Smooth muscle cell (in vitro differentiated cells): Measurements from ENCODE around the gene C11orf52. TPM values are rescaled to one million over a fixed set of nuclear protein-coding genes. Genes with fewer than 3 reads are reported as not detected.
"Not testable (repeated sequence)": the region's sequence is repeated elsewhere in the genome, so short reads cannot be mapped to it uniquely, and the experiment has no call there.

Experiments used
- DNase-seq: peaks from one replicate; lab custom pipeline; 2025; ENCODE audit not compliant: unreplicated experiment; lab: John Stamatoyannopoulos, UW
- H2AFZ ChIP-seq: fragments of 200-600 bp; sonication (generic); 2 replicates; pipeline ENCODE4 v1.6.0; 2016; ENCODE audit warnings: antibody characterized with exemption, low read depth, mild to moderate bottlenecking
- H3F3A ChIP-seq: fragments of 200-600 bp; sonication (generic); 2 replicates; pipeline ENCODE4 v1.6.0; 2017; ENCODE audit warnings: antibody characterized with exemption, low read depth
- H3K27ac ChIP-seq: fragments of 200-600 bp; sonication (generic); 2 replicates; pipeline ENCODE4 v1.5.1; 2016; ENCODE audit warnings: low read depth, mild to moderate bottlenecking
- H3K27me3 ChIP-seq: fragments of 200-600 bp; sonication (generic); 2 replicates; pipeline ENCODE4 v1.6.1; 2016; ENCODE audit warnings: low read depth, mild to moderate bottlenecking
- H3K36me3 ChIP-seq: fragments of 200-600 bp; sonication (generic); 2 replicates; pipeline ENCODE4 v1.5.1; 2016; ENCODE audit warnings: low read depth
- H3K4me1 ChIP-seq: fragments of 200-600 bp; sonication (generic); 2 replicates; pipeline ENCODE4 v1.5.1; 2016; ENCODE audit warnings: low read depth
- H3K4me2 ChIP-seq: fragments of 200-600 bp; sonication (generic); 2 replicates; pipeline ENCODE4 v1.6.0; 2016; ENCODE audit warnings: mild to moderate bottlenecking
- H3K4me3 ChIP-seq: fragments of 200-600 bp; sonication (generic); 2 replicates; pipeline ENCODE4 v1.5.1; 2016; ENCODE audit warnings: mild to moderate bottlenecking
- H3K79me2 ChIP-seq: fragments of 200-600 bp; sonication (generic); 2 replicates; pipeline ENCODE4 v1.6.0; 2016; ENCODE audit warnings: low read depth, mild to moderate bottlenecking
- H3K9ac ChIP-seq: fragments of 200-600 bp; sonication (generic); 2 replicates; pipeline ENCODE4 v1.6.0; 2016; ENCODE audit warnings: low read depth
- H3K9me3 ChIP-seq: fragments of 200-600 bp; sonication (generic); replicated peaks from 2 replicates; pipeline ENCODE4 v1.5.1; 2016; ENCODE audit warnings: low read depth
- H4K20me1 ChIP-seq: fragments of 200-600 bp; sonication (generic); 2 replicates; pipeline ENCODE4 v1.6.0; 2016; ENCODE audit warnings: low read depth
- WGBS: methylation state at CpG from one replicate; pipeline ENCODE4 v1.1.7; 2016; ENCODE audit warnings: low lambda C conversion rate; 5-methylcytosine and 5-hydroxymethylcytosine counted together
- polyA plus RNA-seq: library from polyadenylated mRNA; unstranded; fragments of >200 nt; fragmentation: Nextera tagmentation; extraction: Ambion mirVana; gene quantifications from 2 replicates; pipeline ENCODE4 v1.2.1, GENCODE V29; 2016
- total RNA-seq: library from RNA; depleted of rRNA; stranded (reverse); fragments of >200 nt; gene quantifications from 2 replicates; pipeline ENCODE4 v1.2.3, GENCODE V29; 2014
- TF ChIP-seq, protein P1 (sequence below): fragments of 200-600 bp; sonication (generic); IDR thresholded peaks from 2 replicates; pipeline ENCODE4 v1.5.1; 2017; ENCODE audit warnings: borderline replicate concordance, mild to moderate bottlenecking, antibody characterized with exemption; ENCODE audit not compliant: insufficient read depth, poor library complexity, severe bottlenecking

Gene C11orf52
- total and polyA plus RNA-seq, 2 experiments from 2014 or later = 0.64 to 3.0 TPM

DNA sequence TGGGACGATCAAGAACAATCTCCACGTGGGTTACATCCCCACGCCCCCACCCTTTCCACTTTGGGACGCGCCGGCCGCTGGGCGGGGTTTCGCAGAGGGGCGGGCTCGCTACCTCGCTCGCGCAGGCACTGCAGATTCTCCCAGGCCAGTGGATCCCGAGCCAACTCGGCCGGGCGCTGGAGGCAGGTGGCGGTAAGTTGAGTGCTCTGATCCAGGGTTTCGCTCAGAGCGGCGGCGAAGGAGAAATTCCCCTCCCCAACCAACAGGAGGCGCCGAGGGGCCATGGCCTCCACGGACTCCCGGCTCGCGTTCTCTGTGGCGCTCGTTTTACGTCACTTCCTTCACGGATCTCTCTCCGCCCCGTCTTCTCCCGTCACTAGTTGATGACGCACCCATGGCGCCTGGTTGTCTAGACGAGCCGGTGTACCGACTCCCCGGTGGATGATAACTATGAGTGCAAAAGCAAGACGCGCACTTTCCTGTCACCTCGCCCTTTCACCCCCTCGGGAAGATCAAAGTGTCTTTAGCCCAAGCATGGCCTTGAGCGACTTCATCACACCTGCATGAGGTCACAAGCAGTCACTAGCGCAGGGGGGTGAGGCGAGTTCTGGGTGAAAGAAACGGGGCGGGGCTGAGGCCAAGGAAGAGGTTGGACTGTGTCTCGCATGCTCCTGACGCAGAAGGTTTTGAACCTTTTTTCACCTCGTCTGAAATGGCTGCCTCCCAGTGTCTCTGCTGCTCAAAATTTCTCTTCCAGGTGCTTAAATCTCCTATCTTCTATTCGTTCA, 39.7 kb upstream of the C11orf52 start, which contains the start of the genes CFAP68 and FDXACB1:
Gene CFAP68, plus strand, starts transcription at position 693 of the 788 bp plus-strand sequence. Its CDS starts 20 bp downstream, at position 713.
Gene FDXACB1, minus strand, starts transcription at position 317 of the 788 bp plus-strand sequence. Its CDS starts 33 bp downstream, at position 284.
- TF ChIP-seq, protein P1, sequence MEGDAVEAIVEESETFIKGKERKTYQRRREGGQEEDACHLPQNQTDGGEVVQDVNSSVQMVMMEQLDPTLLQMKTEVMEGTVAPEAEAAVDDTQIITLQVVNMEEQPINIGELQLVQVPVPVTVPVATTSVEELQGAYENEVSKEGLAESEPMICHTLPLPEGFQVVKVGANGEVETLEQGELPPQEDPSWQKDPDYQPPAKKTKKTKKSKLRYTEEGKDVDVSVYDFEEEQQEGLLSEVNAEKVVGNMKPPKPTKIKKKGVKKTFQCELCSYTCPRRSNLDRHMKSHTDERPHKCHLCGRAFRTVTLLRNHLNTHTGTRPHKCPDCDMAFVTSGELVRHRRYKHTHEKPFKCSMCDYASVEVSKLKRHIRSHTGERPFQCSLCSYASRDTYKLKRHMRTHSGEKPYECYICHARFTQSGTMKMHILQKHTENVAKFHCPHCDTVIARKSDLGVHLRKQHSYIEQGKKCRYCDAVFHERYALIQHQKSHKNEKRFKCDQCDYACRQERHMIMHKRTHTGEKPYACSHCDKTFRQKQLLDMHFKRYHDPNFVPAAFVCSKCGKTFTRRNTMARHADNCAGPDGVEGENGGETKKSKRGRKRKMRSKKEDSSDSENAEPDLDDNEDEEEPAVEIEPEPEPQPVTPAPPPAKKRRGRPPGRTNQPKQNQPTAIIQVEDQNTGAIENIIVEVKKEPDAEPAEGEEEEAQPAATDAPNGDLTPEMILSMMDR = peak; percentile 95
- H3K9ac ChIP-seq = peak within 1 kb of the TSS; percentile 96
- under 1% methylated on average over 53 of the region's 55 CpGs for WGBS

DNA sequence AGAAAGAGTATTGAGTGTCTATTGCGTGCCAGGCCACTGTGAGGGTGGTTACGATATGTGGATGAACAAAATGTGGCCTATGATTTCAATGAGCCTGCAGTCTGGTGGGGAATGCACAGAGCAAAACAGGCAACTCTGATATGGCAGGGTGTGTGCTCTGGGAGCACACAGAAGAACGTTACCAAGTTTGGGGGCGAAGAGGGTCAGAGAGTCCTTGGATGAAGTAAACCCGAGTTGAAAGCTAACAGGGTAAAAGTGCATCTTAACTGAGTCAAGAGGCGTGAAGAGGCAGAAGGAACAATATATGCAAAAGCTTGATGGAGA, 39.1 kb upstream of the C11orf52 start:
- Histone ChIP-seq H3K4me3 (peak overlapping the region; percentile 63), H3K79me2 (no peaks in the 10 kb centered on the region), H3K27ac (peak overlapping the region; percentile 98), H3K4me2 (peak overlapping the region; percentile 93), H3K36me3 (no peaks in the 10 kb centered on the region), H2AFZ (peak overlapping the region; percentile 87), H3K9me3 (no peaks in the 10 kb centered on the region), H3K4me1 (peaks cover 8% of the 10 kb centered on the region), H3K27me3 (no peaks in the 10 kb centered on the region), H3K9ac (peak overlapping the region; percentile 96), H4K20me1 (no peaks in the 10 kb centered on the region), H3F3A (no peaks in the 10 kb centered on the region)
- no peak for DNase-seq
- TF ChIP-seq, protein P1 = no peak
- WGBS = 73% methylated on average over 6 of the region's 6 CpGs

More for the DNA sequence above, 39.7 kb upstream of the C11orf52 start, which contains the start of the genes CFAP68 and FDXACB1:
- H3K79me2 ChIP-seq = no peaks in the 10 kb centered on the region
- H3K4me2 ChIP-seq = peak within 1 kb of the TSS; percentile 93
- H3F3A ChIP-seq = no peaks in the 10 kb centered on the region
- H4K20me1 ChIP-seq = no peaks in the 10 kb centered on the region
- H3K4me1 ChIP-seq = peaks cover 8% of the 10 kb centered on the region
- no peaks in the 10 kb centered on the region for H3K36me3 ChIP-seq
- peak within 1 kb of the TSS; percentile 63 for H3K4me3 ChIP-seq
- peak within 1 kb of the TSS; percentile 98 for H3K27ac ChIP-seq
- peak within 1 kb of the TSS; percentile 87 for H2AFZ ChIP-seq
- peak; percentile 83 for DNase-seq
- no peaks in the 10 kb centered on the region for H3K9me3 ChIP-seq
- no peaks in the 10 kb centered on the region for H3K27me3 ChIP-seq

DNA sequence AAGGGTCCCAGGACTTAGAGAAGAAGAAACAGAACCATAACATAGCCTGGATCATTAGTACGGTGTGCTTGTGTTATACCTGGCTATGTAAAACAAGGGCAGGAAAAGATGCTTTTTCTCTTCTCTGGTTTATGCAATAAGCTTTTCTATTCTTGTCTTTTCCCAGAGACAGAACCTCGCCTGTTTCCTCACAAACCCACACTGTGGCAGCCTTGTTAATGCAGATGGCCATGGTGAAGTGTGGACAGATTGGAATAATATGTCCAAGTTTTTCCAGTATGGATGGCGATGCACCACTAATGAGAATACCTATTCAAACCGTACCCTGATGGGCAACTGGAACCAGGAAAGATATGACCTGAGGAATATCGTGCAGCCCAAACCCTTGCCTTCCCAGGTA, 36.5 kb upstream of the C11orf52 start:
- H3K9me3 ChIP-seq = no peaks in the 10 kb centered on the region
- TF ChIP-seq, protein P1 = no peak
- no peak overlapping the region for H3K9ac ChIP-seq
- H3K27ac ChIP-seq = no peak overlapping the region
- H3K79me2 ChIP-seq = no peaks in the 10 kb centered on the region
- H3F3A ChIP-seq = no peaks in the 10 kb centered on the region
- H3K4me3 ChIP-seq = no peak overlapping the region
- no peaks in the 10 kb centered on the region for H4K20me1 ChIP-seq
- H2AFZ ChIP-seq = no peak overlapping the region
- no peaks in the 10 kb centered on the region for H3K27me3 ChIP-seq
- H3K4me1 ChIP-seq = peaks cover 8% of the 10 kb centered on the region
- no peak overlapping the region for H3K4me2 ChIP-seq
- WGBS = 86% methylated on average over 5 of the region's 5 CpGs
- no peak for DNase-seq
- H3K36me3 ChIP-seq = no peaks in the 10 kb centered on the region

- H3K4me2 ChIP-seq, H4K20me1 ChIP-seq, H3K9ac ChIP-seq, DNase-seq, H3K27ac ChIP-seq, H3K4me1 ChIP-seq, H3F3A ChIP-seq, H3K9me3 ChIP-seq, H3K4me3 ChIP-seq, H2AFZ ChIP-seq, H3K79me2 ChIP-seq, H3K36me3 ChIP-seq, H3K27me3 ChIP-seq: not testable (repeated sequence)
- 70% methylated on average over 4 of the region's 4 CpGs for WGBS
Measured at GRCh38 chr11:111885053-111885452, 33.7 kb upstream of the C11orf52 start.
